ENCODE data around the gene MPPED2. TPM values are rescaled to one million over a fixed set of nuclear protein-coding genes. Genes with fewer than 3 reads are reported as not detected.

MPPED2 gene
- total RNA-seq, 2 donors from 2014 or later: 0.57 to 1.8 TPM

- peaks cover 16% of the 10 kb centered on the region for H3K27me3 ChIP-seq
Observed at GRCh38 chr11:30583476-30584280, 2.5 kb downstream of the MPPED2 start.

GRCh38 chr11:30582726-30583125 is 3.4 kb downstream of the MPPED2 start:
- no peak for DNase-seq
- H3K9ac ChIP-seq (ENCODE audit: low read depth in 2 of 2, low read length in 2 of 2): no peak overlapping the region
- no peaks in the 10 kb centered on the region for H3K9me3 ChIP-seq
- TF ChIP-seq, protein P1, sequence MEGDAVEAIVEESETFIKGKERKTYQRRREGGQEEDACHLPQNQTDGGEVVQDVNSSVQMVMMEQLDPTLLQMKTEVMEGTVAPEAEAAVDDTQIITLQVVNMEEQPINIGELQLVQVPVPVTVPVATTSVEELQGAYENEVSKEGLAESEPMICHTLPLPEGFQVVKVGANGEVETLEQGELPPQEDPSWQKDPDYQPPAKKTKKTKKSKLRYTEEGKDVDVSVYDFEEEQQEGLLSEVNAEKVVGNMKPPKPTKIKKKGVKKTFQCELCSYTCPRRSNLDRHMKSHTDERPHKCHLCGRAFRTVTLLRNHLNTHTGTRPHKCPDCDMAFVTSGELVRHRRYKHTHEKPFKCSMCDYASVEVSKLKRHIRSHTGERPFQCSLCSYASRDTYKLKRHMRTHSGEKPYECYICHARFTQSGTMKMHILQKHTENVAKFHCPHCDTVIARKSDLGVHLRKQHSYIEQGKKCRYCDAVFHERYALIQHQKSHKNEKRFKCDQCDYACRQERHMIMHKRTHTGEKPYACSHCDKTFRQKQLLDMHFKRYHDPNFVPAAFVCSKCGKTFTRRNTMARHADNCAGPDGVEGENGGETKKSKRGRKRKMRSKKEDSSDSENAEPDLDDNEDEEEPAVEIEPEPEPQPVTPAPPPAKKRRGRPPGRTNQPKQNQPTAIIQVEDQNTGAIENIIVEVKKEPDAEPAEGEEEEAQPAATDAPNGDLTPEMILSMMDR (IDR thresholded peaks at IDR 0.05): no peak
- intact Hi-C loops (cut with DNase I): loop anchor here (10.0 kb wide), 1 partner anchor 238 kb away; no protein-coding TSS in a partner anchor
- H3K4me3 ChIP-seq: no peak overlapping the region
- peaks cover 3% of the 10 kb centered on the region for H3K4me1 ChIP-seq
- H3K27ac ChIP-seq: no peak overlapping the region
- peaks cover 16% of the 10 kb centered on the region for H3K27me3 ChIP-seq
- no peaks in the 10 kb centered on the region for H3K36me3 ChIP-seq

More at GRCh38 chr11:30583476-30584280, 2.5 kb downstream of the MPPED2 start:
- TF ChIP-seq, protein P1 (IDR thresholded peaks at IDR 0.05): no peak
- Histone ChIP-seq H3K4me1 (peaks cover 3% of the 10 kb centered on the region), H3K9me3 (no peaks in the 10 kb centered on the region), H3K27ac (no peak overlapping the region), H3K4me3 (no peak overlapping the region), H3K9ac (ENCODE audit: low read depth in 2 of 2, low read length in 2 of 2) (no peak overlapping the region), H3K36me3 (no peaks in the 10 kb centered on the region)
- intact Hi-C loops (cut with DNase I): loop anchor here (10.0 kb wide), 1 partner anchor 239 kb away; no protein-coding TSS in a partner anchor
- DNase-seq: no peak

DNA sequence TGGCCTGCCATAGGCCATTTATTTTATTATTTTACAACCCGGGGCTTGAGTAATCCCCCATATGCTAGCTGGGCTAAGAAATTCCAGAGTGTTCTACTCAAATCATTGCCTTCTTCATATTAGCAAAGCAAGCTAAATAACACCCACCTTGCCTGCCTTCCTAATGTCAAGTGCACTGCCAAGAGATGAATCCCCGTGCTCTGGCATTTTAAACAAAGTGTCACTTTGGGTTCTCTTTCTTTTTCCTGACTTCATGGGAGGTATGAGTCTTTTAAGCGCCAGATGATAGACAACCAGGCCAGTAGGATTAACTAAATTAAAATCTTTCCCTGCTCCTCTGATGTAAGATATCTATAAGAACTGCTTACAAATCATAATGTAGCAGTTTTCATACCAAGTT is 4.5 kb downstream of the MPPED2 start:
- peaks cover 16% of the 10 kb centered on the region for H3K27me3 ChIP-seq

DNA sequence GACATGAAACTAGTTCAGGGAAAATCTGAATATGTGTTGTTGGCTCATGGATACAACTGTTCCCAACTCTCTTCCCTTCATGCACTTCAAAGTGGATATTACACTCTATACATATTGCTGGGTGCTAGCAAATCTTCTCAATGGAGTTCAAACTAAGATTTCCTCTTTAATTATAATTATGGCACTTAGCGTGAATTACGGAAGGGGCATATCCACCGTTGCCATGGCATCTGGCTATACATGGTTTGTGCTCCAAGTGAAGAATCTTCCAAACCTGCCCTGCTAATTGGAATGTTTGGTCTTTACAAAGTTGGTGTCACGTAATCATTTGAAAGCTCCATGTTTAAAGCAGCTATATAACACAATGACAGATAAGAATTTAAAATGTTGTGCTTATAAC is 5.6 kb downstream of the MPPED2 start:
- peaks cover 12% of the 10 kb centered on the region for H3K27me3 ChIP-seq
- H3K4me3 ChIP-seq: no peak overlapping the region
- no peak for DNase-seq
- intact Hi-C loops (cut with DNase I): loop anchor here (10.0 kb wide), 1 partner anchor 236 kb away; no protein-coding TSS in a partner anchor
- no peaks in the 10 kb centered on the region for H3K9me3 ChIP-seq
- H3K27ac ChIP-seq: no peak overlapping the region
- H3K4me1 ChIP-seq: peaks cover 3% of the 10 kb centered on the region
- H3K9ac ChIP-seq (ENCODE audit: low read depth in 2 of 2, low read length in 2 of 2): no peak overlapping the region
- TF ChIP-seq, protein P1 (IDR thresholded peaks at IDR 0.05): no peak
- no peaks in the 10 kb centered on the region for H3K36me3 ChIP-seq

More for the DNA sequence above, 4.5 kb downstream of the MPPED2 start:
- intact Hi-C loops (cut with DNase I): loop anchor here (10.0 kb wide), 1 partner anchor 237 kb away; no protein-coding TSS in a partner anchor
- H3K4me1 ChIP-seq: peaks cover 3% of the 10 kb centered on the region
- no peaks in the 10 kb centered on the region for H3K36me3 ChIP-seq
- no peak for DNase-seq
- no peaks in the 10 kb centered on the region for H3K9me3 ChIP-seq
- no peak overlapping the region for H3K4me3 ChIP-seq
- TF ChIP-seq, protein P1 (IDR thresholded peaks at IDR 0.05): no peak
- no peak overlapping the region for H3K9ac ChIP-seq (ENCODE audit: low read depth in 2 of 2, low read length in 2 of 2)
- no peak overlapping the region for H3K27ac ChIP-seq

DNA sequence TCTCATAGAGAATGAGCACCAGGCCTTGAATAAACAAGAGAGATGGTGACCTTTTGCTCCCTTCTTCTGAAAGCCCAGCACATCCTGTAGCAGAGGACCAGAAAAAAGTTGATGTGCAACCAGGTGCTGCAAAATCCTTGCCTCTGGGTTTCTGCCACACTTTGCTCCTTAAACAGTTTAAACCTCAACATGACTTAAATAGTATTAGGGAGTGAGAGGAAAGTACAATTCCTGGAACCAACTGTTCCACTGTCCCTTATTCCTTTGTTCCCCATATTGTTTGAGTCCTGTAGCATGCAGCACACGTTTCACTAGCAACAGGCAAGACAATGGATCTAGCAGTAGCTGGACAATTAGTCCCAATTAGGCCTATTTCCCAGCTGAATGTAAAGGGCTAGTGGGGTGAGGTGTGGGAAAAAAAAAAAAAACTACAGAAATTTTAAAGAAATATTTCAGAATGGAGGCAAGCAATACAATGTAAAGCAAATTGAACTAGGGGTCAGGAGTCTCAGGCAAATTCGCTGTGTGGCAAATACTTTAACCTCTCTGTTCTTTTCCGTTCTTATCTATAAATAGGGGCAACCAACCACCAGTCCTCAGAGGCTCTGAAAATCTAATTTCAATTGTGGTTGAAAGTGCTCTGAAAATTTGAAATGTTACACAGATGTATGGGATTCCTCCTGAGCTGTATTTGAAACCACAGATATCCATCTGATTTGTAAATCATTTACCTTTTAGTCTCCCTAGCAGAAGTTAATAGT is 6.6 kb downstream of the MPPED2 start:
- no peak overlapping the region for H3K9ac ChIP-seq (ENCODE audit: low read depth in 2 of 2, low read length in 2 of 2)
- intact Hi-C loops (cut with DNase I): loop anchor here (10.0 kb wide), 1 partner anchor 235 kb away; no protein-coding TSS in a partner anchor
- no peak overlapping the region for H3K4me3 ChIP-seq
- TF ChIP-seq, protein P1 (IDR thresholded peaks at IDR 0.05): no peak
- DNase-seq: no peak
- no peak overlapping the region for H3K27ac ChIP-seq
- H3K27me3 ChIP-seq: peaks cover 3% of the 10 kb centered on the region
- H3K36me3 ChIP-seq: no peaks in the 10 kb centered on the region
- no peaks in the 10 kb centered on the region for H3K9me3 ChIP-seq
- H3K4me1 ChIP-seq: no peaks in the 10 kb centered on the region
